Spleen (tissue), 7 donors: ENCODE data around the gene SMARCAL1.

Experiments
- POLR2A ChIP-seq, 3 donors: fragments of 450-650 bp; IDR thresholded peaks; one replicate each; pipeline ENCODE4 v1.5.1; 2017; ENCODE audit warnings: antibody characterized with exemption in 3 of 3, mild to moderate bottlenecking in 1 of 3
- POLR2AphosphoS5 ChIP-seq, 3 donors: sonication (generic); formaldehyde crosslinking; IDR thresholded peaks; one replicate each; pipeline ENCODE4 v1.5.1; 2017; ENCODE audit warnings: antibody characterized with exemption in 3 of 3
- TF ChIP-seq, protein P1 (sequence below), 11 experiments: fragments of 200-600 bp in 7 of 11; fragments of 450-650 bp in 4 of 11; sonication (generic) in 4 of 11; IDR thresholded peaks in 8 of 11; conservative IDR thresholded peaks in 3 of 11; 1 replicate in 7 of 11; 2 replicates in 4 of 11; pipeline versions ENCODE4 v1.4.0 to v1.8.0; 2016 to 2021; ENCODE audit warnings: antibody characterized with exemption in 11 of 11, inconsistent platforms in 4 of 11, mild to moderate bottlenecking in 1 of 11
- donor health status: DM: no; HTN: no; CAD: no; lungs with moderate emphysema.
- donor health status: DM: no; HTN: no; CAD: no.
- donor health status: DM: no; HTN: no; CAD: no.

- TF ChIP-seq, protein P1, sequence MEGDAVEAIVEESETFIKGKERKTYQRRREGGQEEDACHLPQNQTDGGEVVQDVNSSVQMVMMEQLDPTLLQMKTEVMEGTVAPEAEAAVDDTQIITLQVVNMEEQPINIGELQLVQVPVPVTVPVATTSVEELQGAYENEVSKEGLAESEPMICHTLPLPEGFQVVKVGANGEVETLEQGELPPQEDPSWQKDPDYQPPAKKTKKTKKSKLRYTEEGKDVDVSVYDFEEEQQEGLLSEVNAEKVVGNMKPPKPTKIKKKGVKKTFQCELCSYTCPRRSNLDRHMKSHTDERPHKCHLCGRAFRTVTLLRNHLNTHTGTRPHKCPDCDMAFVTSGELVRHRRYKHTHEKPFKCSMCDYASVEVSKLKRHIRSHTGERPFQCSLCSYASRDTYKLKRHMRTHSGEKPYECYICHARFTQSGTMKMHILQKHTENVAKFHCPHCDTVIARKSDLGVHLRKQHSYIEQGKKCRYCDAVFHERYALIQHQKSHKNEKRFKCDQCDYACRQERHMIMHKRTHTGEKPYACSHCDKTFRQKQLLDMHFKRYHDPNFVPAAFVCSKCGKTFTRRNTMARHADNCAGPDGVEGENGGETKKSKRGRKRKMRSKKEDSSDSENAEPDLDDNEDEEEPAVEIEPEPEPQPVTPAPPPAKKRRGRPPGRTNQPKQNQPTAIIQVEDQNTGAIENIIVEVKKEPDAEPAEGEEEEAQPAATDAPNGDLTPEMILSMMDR (IDR thresholded peaks at IDR 0.05 in 8 of 11, conservative IDR thresholded peaks at IDR 0.05 in 3 of 11), result no peak
- no peak for TF ChIP-seq POLR2AphosphoS5 (IDR thresholded peaks at IDR 0.05)
- TF ChIP-seq POLR2A (IDR thresholded peaks at IDR 0.05), result no peak
Observed at GRCh38 chr2:216478151-216478550, 65.9 kb downstream of the SMARCAL1 start.
